Measurements from ENCODE around the gene ANGEL2. TPM values are rescaled to one million over a fixed set of nuclear protein-coding genes. Genes with fewer than 3 reads are reported as not detected.
A peak's percentile ranks its signal among the peaks of the same experiment; 100 is the strongest.

ANGEL2 gene
- total RNA-seq, 4 donors from 2014 or later = 21.1 to 62.7 (median 46.7) TPM

DNA sequence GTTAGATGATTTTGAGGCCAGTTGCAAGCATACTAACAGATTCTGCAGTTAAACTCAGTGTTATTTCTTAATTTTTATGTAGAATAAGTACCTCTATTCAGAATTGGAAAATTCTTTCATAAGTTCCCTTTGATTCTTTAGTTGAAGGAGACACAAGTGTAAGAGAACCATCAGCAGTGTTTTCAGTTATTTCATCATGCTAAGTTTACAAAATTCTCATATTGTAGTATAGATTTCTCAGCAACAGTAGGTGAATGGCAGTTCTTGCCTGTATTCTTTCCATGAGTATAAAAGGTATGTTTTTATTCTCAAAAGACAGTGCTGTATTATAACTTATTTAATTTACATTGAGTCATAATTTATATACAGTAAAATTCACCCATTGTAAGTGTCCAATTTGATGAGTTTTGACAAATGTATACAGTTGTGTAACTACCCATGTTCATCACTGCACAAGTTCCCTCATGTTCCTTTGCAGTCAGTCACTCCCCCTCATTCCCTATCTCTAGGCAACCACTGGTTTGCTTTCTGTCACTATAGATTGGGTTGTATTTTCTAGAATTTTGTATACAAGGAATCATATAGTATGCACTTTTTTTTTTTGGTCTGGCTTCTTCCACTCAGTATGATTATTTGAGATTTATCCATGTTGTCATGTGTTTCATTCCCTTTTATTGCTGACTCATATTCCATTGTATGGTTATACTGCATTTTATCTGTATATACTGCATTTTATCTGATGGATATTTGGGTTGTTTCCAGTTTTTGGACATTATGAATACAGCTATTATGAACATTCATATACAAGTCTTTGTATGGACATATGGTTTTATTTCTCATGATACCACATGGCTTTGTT is 39.3 kb upstream of the ANGEL2 start:
- peaks cover 0 to 18% (median 3%) of the 10 kb centered on the region in 4 donors for H3K4me1 ChIP-seq
- no peak overlapping the region for H3K4me3 ChIP-seq
- no peak for DNase-seq
- no peaks in the 10 kb centered on the region for H3K36me3 ChIP-seq
- H3K27ac ChIP-seq = no peak overlapping the region
- TF ChIP-seq, protein P1, sequence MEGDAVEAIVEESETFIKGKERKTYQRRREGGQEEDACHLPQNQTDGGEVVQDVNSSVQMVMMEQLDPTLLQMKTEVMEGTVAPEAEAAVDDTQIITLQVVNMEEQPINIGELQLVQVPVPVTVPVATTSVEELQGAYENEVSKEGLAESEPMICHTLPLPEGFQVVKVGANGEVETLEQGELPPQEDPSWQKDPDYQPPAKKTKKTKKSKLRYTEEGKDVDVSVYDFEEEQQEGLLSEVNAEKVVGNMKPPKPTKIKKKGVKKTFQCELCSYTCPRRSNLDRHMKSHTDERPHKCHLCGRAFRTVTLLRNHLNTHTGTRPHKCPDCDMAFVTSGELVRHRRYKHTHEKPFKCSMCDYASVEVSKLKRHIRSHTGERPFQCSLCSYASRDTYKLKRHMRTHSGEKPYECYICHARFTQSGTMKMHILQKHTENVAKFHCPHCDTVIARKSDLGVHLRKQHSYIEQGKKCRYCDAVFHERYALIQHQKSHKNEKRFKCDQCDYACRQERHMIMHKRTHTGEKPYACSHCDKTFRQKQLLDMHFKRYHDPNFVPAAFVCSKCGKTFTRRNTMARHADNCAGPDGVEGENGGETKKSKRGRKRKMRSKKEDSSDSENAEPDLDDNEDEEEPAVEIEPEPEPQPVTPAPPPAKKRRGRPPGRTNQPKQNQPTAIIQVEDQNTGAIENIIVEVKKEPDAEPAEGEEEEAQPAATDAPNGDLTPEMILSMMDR (IDR thresholded peaks at IDR 0.05) = no peak
- no peak for TF ChIP-seq POLR2A (IDR thresholded peaks at IDR 0.05)
- no peaks in the 10 kb centered on the region for H3K27me3 ChIP-seq
- no peaks in the 10 kb centered on the region for H3K9me3 ChIP-seq

DNA sequence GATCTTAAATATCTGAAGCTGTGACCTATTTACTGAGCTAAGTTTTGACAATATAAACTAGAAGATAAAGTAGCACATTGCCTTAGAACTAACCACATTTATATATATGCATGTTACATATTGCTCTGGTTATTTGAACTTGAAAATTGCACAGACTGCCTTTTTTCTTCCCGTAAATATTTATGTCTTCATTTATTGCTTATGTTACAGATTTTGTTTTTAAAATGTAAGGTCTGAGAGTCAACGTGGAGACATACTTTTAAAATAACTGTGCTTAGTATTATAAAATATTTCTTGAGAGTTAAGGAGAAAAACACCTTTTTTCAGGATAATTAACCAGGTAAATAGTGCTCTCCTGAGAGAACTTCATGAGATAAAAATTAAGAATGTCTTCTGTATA is 38.5 kb upstream of the ANGEL2 start:
- DNase-seq = no peak
- H3K27ac ChIP-seq = no peak overlapping the region
- TF ChIP-seq, protein P1 (IDR thresholded peaks at IDR 0.05) = no peak
- TF ChIP-seq POLR2A (IDR thresholded peaks at IDR 0.05) = no peak
- H3K27me3 ChIP-seq = no peaks in the 10 kb centered on the region
- peaks cover 0 to 18% (median 3%) of the 10 kb centered on the region in 4 donors for H3K4me1 ChIP-seq
- H3K9me3 ChIP-seq = no peaks in the 10 kb centered on the region
- no peak overlapping the region for H3K4me3 ChIP-seq
- no peaks in the 10 kb centered on the region for H3K36me3 ChIP-seq

DNA sequence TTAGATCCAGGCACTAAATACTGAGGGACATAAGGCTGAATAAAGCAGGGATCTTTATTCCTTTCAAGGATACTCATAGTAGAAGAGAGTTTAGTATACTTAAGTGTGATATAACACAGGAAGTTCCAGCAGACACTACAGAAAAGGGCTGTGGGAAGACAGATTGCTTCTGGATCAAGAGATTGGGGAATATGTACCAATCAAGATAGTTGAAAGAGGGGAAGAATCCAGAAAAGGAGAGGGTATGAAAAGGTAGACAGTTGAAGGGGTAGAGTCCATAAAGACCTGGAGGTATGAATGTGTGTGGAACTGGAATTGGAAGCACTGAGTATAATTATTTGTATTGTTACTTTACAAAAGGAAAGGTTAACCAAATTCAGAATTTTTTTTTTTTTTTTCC is 37.8 kb upstream of the ANGEL2 start:
- no peak overlapping the region for H3K27ac ChIP-seq
- H3K4me3 ChIP-seq = no peak overlapping the region
- peaks cover 0 to 18% (median 3%) of the 10 kb centered on the region in 4 donors for H3K4me1 ChIP-seq
- no peak for DNase-seq
- TF ChIP-seq, protein P1 (IDR thresholded peaks at IDR 0.05) = no peak
- TF ChIP-seq POLR2A (IDR thresholded peaks at IDR 0.05) = no peak
- H3K27me3 ChIP-seq = no peaks in the 10 kb centered on the region
- H3K9me3 ChIP-seq = no peaks in the 10 kb centered on the region
- no peaks in the 10 kb centered on the region for H3K36me3 ChIP-seq

DNA sequence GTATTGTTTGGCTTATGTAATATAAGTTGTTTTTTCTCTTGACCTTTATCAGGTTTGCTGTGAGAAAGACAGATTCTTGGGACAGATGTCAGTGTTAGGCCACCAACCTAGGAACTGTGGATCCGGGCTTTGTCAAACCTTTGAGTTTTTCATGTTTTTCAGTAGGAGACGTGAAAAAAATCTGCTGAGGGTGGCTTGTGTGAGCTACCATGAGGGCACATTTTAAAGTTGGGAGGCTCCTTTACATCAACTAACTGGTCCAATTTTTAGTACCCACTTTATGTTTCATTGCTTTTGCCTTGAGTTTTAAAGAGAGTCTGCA is 36.2 kb upstream of the ANGEL2 start:
- Histone ChIP-seq H3K27ac (peak overlapping the region in 1 of 4 donors; percentile 63), H3K9me3 (no peaks in the 10 kb centered on the region), H3K36me3 (no peaks in the 10 kb centered on the region), H3K27me3 (no peaks in the 10 kb centered on the region), H3K4me3 (peak overlapping the region; percentile 55 to 93 (median 84)), H3K4me1 (peaks cover 0 to 18% (median 3%) of the 10 kb centered on the region in 4 donors)
- no peak for DNase-seq
- TF ChIP-seq, protein P1 (IDR thresholded peaks at IDR 0.05) = no peak
- TF ChIP-seq POLR2A (IDR thresholded peaks at IDR 0.05) = no peak

DNA sequence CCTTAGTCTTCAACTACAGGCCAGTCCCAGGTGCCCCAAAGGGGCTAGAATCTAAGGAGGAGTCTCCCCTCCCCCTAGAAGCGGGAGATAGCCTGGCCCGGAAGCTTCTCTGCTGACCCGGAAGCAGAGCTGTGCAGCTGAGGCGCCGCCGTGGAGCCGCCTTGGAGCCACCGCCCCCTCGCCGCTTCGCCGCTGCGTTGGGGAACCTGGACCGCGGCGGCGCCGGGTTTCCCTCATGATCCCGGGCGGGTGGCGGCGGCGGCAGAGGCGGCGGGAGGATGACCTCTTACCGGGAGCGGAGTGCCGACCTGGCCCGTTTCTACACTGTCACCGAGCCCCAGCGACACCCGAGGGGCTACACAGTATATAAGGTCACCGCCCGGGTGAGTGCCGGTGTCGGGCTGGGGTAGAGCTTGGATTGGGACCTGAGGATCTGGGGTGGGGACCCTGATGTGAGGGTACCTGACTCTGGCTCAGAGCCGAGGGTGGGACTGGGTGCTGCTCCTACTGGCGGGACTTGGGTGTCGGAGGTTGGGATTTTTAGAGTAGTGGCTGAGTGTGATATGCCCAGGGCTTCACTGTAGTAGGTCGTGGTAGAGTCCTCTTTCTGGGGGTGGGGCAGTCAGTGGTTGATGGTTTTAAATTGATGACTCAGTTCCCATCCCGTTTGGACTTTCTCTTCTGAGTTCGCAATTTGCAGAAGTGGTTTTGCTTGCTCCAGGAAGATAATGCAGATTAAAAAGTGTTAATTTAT is 35.6 kb upstream of the ANGEL2 start, which contains the start of gene RPS6KC1:
TSS of gene RPS6KC1 (plus strand) at position 115 of the 754 bp plus-strand sequence. CDS start at position 279, 164 bp downstream.
- H3K4me1 ChIP-seq = peaks cover 0 to 18% (median 3%) of the 10 kb centered on the region in 4 donors
- TF ChIP-seq, protein P1 (IDR thresholded peaks at IDR 0.05) = peak in 2 of 6 experiments; percentile 20 to 23
- peak; percentile 30 to 48 for TF ChIP-seq POLR2A (IDR thresholded peaks at IDR 0.05)
- peak within 1 kb of the TSS; percentile 55 to 93 (median 84) for H3K4me3 ChIP-seq
- no peaks in the 10 kb centered on the region for H3K27me3 ChIP-seq
- no peaks in the 10 kb centered on the region for H3K36me3 ChIP-seq
- H3K9me3 ChIP-seq = no peaks in the 10 kb centered on the region
- DNase-seq = peak; percentile 81 to 93 (median 88)
- H3K27ac ChIP-seq = peak within 1 kb of the TSS; percentile 63 to 78 (median 71)
